Stomach (tissue), 4 donors: Measurements from ENCODE around the gene ICAM2.

Experiments used
- CTCF ChIP-seq, 7 experiments: fragments of 450-650 bp in 4 of 7; fragments of 200-600 bp in 3 of 7; sonication (generic) in 3 of 7; IDR thresholded peaks; one replicate each; pipeline ENCODE4 v1.5.1; 2016 to 2019; ENCODE audit warnings: antibody characterized with exemption in 7 of 7, control low read depth in 2 of 7, mild to moderate bottlenecking in 1 of 7
- EP300 ChIP-seq: sonication (generic); formaldehyde crosslinking; IDR thresholded peaks from one replicate; pipeline ENCODE4 v1.6.1; 2017; ENCODE audit warnings: antibody characterized with exemption
- POLR2A ChIP-seq, 4 donors: fragments of 450-650 bp; IDR thresholded peaks; one replicate each; pipeline ENCODE4 v1.6.1; 2016; ENCODE audit warnings: antibody characterized with exemption in 4 of 4, control low read depth in 2 of 4, mild to moderate bottlenecking in 1 of 4, moderate library complexity in 1 of 4
- POLR2AphosphoS5 ChIP-seq, 3 donors: sonication (generic); formaldehyde crosslinking; IDR thresholded peaks; one replicate each; pipeline ENCODE4 v1.6.1; 2016; ENCODE audit warnings: antibody characterized with exemption in 3 of 3

DNA sequence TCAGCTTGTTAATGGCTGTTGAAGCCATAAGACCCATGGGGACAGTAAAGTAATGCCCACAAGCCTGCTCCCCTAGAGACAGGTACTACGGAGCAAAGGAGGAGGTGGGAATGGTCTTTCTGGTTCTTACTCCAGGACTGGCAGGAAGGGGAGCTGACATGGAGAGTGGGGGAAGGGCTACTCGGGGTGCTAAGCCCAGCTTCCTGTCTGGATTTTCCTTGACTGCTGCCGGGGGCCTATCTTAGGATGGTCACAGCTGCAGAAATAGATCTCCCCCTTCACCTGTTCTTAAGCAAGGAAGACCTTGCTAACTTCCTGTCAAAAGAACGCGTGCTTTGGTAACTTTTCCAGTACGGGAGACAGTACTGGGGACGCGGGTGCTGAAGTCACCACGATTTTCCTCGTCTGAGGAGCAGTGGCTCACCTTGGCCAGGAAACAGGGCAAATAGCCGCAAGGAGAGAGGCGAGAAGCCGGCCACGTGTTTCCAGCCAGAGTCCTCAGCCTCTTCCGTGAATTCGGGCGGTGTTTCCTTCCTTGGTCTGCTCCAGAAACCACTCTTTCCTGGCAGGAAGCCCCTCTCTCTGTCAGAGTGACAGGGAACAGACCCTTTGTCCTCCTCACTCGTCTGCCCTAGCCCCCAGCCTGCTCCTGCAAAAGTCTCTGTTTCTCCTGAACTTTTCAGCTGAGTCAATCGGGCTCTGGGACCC, 22.9 kb downstream of the ICAM2 start:
- TF ChIP-seq CTCF (IDR thresholded peaks at IDR 0.05) (no peak), POLR2A (IDR thresholded peaks at IDR 0.05) (no peak), EP300 (no peak), POLR2AphosphoS5 (IDR thresholded peaks at IDR 0.05) (no peak)
